ENCODE results near the gene HID1. TPM values are rescaled to one million over a fixed set of nuclear protein-coding genes. Genes with fewer than 3 reads are reported as not detected.

The HID1 gene, protein sequence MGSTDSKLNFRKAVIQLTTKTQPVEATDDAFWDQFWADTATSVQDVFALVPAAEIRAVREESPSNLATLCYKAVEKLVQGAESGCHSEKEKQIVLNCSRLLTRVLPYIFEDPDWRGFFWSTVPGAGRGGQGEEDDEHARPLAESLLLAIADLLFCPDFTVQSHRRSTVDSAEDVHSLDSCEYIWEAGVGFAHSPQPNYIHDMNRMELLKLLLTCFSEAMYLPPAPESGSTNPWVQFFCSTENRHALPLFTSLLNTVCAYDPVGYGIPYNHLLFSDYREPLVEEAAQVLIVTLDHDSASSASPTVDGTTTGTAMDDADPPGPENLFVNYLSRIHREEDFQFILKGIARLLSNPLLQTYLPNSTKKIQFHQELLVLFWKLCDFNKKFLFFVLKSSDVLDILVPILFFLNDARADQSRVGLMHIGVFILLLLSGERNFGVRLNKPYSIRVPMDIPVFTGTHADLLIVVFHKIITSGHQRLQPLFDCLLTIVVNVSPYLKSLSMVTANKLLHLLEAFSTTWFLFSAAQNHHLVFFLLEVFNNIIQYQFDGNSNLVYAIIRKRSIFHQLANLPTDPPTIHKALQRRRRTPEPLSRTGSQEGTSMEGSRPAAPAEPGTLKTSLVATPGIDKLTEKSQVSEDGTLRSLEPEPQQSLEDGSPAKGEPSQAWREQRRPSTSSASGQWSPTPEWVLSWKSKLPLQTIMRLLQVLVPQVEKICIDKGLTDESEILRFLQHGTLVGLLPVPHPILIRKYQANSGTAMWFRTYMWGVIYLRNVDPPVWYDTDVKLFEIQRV
- 5.6 TPM for total RNA-seq
- polyA plus RNA-seq = 1 to 10 TPM; 1.4 to 2.7 (median 2.4) TPM

DNA sequence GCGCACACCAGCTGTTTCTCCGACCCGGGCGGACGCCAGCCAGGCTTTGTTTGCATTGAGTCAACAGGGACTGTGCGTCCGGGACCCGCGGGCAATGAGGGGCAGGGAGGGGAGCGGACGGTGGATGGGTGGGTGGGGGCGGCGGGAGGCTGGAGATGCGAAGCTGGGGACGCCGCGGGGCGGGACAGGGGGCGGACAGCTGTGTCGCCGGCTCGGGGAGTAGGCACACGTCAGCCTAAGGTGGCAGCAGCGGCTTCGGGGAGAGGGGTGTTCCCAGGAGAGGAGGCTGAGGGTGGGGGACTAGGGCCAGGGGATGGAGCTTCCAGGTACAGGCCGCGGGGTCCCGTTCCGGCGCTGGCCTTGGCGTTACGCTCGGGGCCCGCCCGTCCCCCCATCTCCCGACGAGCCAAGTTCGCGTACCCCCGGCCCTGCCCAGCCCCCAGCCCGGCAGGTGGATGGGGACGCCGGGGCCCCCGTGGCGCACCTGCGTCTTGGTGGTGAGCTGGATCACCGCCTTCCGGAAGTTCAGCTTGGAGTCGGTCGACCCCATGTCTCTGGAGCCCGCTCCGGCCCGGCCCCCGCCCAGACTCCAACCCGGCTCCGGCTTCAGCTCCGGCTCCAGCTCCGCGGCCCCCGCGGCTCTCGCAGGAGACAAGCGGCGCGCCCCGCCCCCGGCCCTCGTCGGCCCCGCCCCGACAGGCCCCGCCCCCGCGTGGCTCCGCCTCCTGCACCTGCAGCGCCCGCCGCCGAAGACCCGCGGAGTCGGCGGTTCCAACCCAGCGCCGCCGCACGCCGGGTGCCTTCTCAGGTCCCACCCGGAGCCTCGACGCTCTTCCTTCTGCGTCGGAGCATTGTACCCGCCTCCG, at the start of gene HID1:
Gene HID1 (minus strand): TSS at position 653 of the 866 bp plus-strand sequence. CDS start 103 bp downstream, at position 550.
- H3K4me3 Mint-ChIP-seq = peak within 1 kb of the TSS; percentile 76 to 88 (median 85)
- peaks cover 40% of the 10 kb centered on the region for H3K27me3 Mint-ChIP-seq
- DNase-seq = peak; percentile 62 to 79 (median 72)
- Histone ChIP-seq H3K27me3 (ENCODE audit: control insufficient read depth, insufficient read depth, low read length) (peaks cover 7% of the 10 kb centered on the region), H3K36me3 (ENCODE audit: control insufficient read depth, insufficient read depth, low read length) (no peaks in the 10 kb centered on the region), H3K27ac (ENCODE audit: insufficient read depth, low read length, poor library complexity, severe bottlenecking) (no peak within 1 kb of the TSS), H3K4me3 (ENCODE audit: low read depth, low read length) (no peak within 1 kb of the TSS), H3K4me1 (ENCODE audit: control insufficient read depth, insufficient read depth, low read length, poor library complexity, severe bottlenecking) (peaks cover 5% of the 10 kb centered on the region), H3K9me3 (ENCODE audit: control insufficient read depth in 2 of 2, low read length in 2 of 2) (no peaks in the 10 kb centered on the region)
- peak; percentile 84 to 85 for ATAC-seq (ENCODE audit: low read depth in 2 of 2)
- peak within 1 kb of the TSS in 2 of 3 donors; percentile 91 for H3K27ac Mint-ChIP-seq
- H3K36me3 Mint-ChIP-seq = no peaks in the 10 kb centered on the region
- peaks cover 0 to 14% (median 1%) of the 10 kb centered on the region in 4 donors for H3K4me1 Mint-ChIP-seq
- H3K9me3 Mint-ChIP-seq = peaks cover 0 to 1% (median 0%) of the 10 kb centered on the region in 7 donors

GRCh38 chr17:75020331-75021110, 48.0 kb upstream of the HID1 start:
- H3K4me3 Mint-ChIP-seq = no peak overlapping the region
- peaks cover 43% of the 10 kb centered on the region for H3K36me3 ChIP-seq (ENCODE audit: control insufficient read depth, insufficient read depth, low read length)

DNA sequence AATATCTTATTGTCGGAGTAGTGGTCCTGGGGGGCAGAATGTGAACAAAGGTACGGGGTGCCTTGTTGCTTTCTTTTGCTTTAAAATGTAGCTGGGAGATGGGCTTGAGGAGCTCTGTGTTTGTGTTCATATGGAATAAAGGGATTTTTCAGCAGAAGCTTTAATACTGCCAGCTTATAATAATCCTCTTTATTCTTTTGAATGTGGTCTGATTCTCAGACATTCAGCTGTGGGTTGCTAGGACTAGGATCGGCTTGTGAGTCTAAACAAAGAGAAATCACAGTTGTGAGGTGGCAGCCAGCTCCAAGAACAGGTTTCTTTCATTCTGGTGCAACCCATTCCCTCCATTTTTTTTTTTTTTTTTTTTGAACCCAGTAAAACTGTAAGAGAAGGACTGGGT, 47.2 kb upstream of the HID1 start:
- Histone ChIP-seq H3K27ac (ENCODE audit: insufficient read depth, low read length, poor library complexity, severe bottlenecking) (no peak overlapping the region), H3K27me3 (ENCODE audit: control insufficient read depth, insufficient read depth, low read length) (no peaks in the 10 kb centered on the region), H3K4me1 (ENCODE audit: control insufficient read depth, insufficient read depth, low read length, poor library complexity, severe bottlenecking) (no peaks in the 10 kb centered on the region), H3K36me3 (ENCODE audit: control insufficient read depth, insufficient read depth, low read length) (peaks cover 43% of the 10 kb centered on the region), H3K4me3 (ENCODE audit: low read depth, low read length) (no peak overlapping the region), H3K9me3 (ENCODE audit: control insufficient read depth in 2 of 2, low read length in 2 of 2) (no peaks in the 10 kb centered on the region)
- no peak for ATAC-seq (ENCODE audit: low read depth in 2 of 2)
- Mint-ChIP-seq H3K27me3 (no peaks in the 10 kb centered on the region), H3K36me3 (peaks cover 41% of the 10 kb centered on the region), H3K4me3 (peak overlapping the region in 1 of 4 donors; percentile 43), H3K27ac (no peak overlapping the region), H3K4me1 (peaks cover 7 to 18% (median 11%) of the 10 kb centered on the region in 4 donors), H3K9me3 (no peaks in the 10 kb centered on the region)
- DNase-seq = no peak

More at GRCh38 chr17:75020331-75021110, 48.0 kb upstream of the HID1 start:
- Mint-ChIP-seq H3K4me1 (peaks cover 5 to 19% (median 7%) of the 10 kb centered on the region in 4 donors), H3K36me3 (peaks cover 37% of the 10 kb centered on the region), H3K27me3 (no peaks in the 10 kb centered on the region), H3K27ac (no peak overlapping the region), H3K9me3 (peaks cover 0 to 1% (median 0%) of the 10 kb centered on the region in 7 donors)
- Histone ChIP-seq H3K27me3 (ENCODE audit: control insufficient read depth, insufficient read depth, low read length) (no peaks in the 10 kb centered on the region), H3K4me3 (ENCODE audit: low read depth, low read length) (no peak overlapping the region), H3K9me3 (ENCODE audit: control insufficient read depth in 2 of 2, low read length in 2 of 2) (no peaks in the 10 kb centered on the region), H3K4me1 (ENCODE audit: control insufficient read depth, insufficient read depth, low read length, poor library complexity, severe bottlenecking) (no peaks in the 10 kb centered on the region), H3K27ac (ENCODE audit: insufficient read depth, low read length, poor library complexity, severe bottlenecking) (no peak overlapping the region)
- DNase-seq = no peak
- ATAC-seq (ENCODE audit: low read depth in 2 of 2) = no peak

DNA sequence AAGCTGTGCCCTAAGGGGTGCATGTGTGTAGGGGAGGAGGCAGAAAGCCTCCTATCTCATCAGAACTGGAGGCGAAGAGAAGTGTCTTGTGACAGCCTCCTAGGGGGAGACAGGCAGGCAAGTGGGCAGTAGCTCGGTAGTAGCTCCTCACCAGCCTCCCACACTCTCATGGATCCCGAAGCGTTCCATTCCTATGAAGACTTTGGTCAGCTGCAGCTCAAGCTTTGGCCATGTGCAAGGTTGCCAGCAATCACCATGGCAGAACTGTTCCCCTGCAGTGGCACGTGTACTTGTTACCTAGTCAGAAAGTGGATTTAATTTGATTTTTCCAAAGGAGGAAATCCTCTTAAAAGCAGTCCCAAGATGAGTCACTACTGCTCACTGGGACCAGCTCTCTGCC, 46.6 kb upstream of the HID1 start:
- ATAC-seq (ENCODE audit: low read depth in 2 of 2) (no peak), DNase-seq (no peak)
- Histone ChIP-seq H3K27me3 (ENCODE audit: control insufficient read depth, insufficient read depth, low read length) (no peaks in the 10 kb centered on the region), H3K9me3 (ENCODE audit: control insufficient read depth in 2 of 2, low read length in 2 of 2) (no peaks in the 10 kb centered on the region), H3K36me3 (ENCODE audit: control insufficient read depth, insufficient read depth, low read length) (peaks cover 43% of the 10 kb centered on the region), H3K4me3 (ENCODE audit: low read depth, low read length) (no peak overlapping the region), H3K4me1 (ENCODE audit: control insufficient read depth, insufficient read depth, low read length, poor library complexity, severe bottlenecking) (no peaks in the 10 kb centered on the region), H3K27ac (ENCODE audit: insufficient read depth, low read length, poor library complexity, severe bottlenecking) (no peak overlapping the region)
- H3K36me3 Mint-ChIP-seq = peaks cover 41% of the 10 kb centered on the region
- peak overlapping the region in 1 of 3 donors; percentile 20 for H3K27ac Mint-ChIP-seq
- H3K4me1 Mint-ChIP-seq = peaks cover 9 to 21% (median 14%) of the 10 kb centered on the region in 4 donors
- no peak overlapping the region for H3K4me3 Mint-ChIP-seq
- H3K9me3 Mint-ChIP-seq = no peaks in the 10 kb centered on the region
- no peaks in the 10 kb centered on the region for H3K27me3 Mint-ChIP-seq

DNA sequence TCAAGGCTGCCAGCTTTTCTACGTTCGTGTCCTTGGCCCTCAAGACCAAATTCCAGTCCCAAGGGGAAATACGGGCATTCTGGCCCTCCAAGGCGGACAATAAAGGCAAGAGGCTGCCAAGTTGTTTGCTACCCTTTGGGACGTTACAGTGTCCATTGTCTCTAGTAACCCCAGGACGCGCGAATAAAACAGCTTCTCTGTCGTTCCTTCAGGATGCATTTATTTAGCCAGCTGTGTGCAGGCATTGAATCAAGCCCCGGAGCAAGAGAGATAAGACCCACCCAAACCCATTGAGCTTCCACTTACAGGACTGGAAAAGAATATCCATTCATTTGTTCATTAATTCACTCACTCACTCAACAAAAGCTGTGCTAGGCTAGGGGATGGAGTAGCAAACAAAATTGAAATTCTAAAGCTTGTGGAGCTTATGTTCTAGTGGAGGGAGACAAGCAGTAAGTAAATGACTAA, 40.6 kb upstream of the HID1 start:
- Mint-ChIP-seq H3K4me3 (peak overlapping the region; percentile 95 to 98 (median 96)), H3K27ac (peak overlapping the region; percentile 83 to 95 (median 90)), H3K36me3 (peaks cover 12% of the 10 kb centered on the region), H3K4me1 (peaks cover 14 to 46% (median 28%) of the 10 kb centered on the region in 4 donors), H3K27me3 (no peaks in the 10 kb centered on the region), H3K9me3 (peaks cover 0 to 1% (median 0%) of the 10 kb centered on the region in 7 donors)
- DNase-seq (no peak), ATAC-seq (ENCODE audit: low read depth in 2 of 2) (no peak)
- peak overlapping the region; percentile 69 for H3K27ac ChIP-seq (ENCODE audit: insufficient read depth, low read length, poor library complexity, severe bottlenecking)
- no peaks in the 10 kb centered on the region for H3K9me3 ChIP-seq (ENCODE audit: control insufficient read depth in 2 of 2, low read length in 2 of 2)
- peaks cover 6% of the 10 kb centered on the region for H3K36me3 ChIP-seq (ENCODE audit: control insufficient read depth, insufficient read depth, low read length)
- H3K4me3 ChIP-seq (ENCODE audit: low read depth, low read length) = peak overlapping the region; percentile 91
- peaks cover 16% of the 10 kb centered on the region for H3K4me1 ChIP-seq (ENCODE audit: control insufficient read depth, insufficient read depth, low read length, poor library complexity, severe bottlenecking)
- H3K27me3 ChIP-seq (ENCODE audit: control insufficient read depth, insufficient read depth, low read length) = no peaks in the 10 kb centered on the region

DNA sequence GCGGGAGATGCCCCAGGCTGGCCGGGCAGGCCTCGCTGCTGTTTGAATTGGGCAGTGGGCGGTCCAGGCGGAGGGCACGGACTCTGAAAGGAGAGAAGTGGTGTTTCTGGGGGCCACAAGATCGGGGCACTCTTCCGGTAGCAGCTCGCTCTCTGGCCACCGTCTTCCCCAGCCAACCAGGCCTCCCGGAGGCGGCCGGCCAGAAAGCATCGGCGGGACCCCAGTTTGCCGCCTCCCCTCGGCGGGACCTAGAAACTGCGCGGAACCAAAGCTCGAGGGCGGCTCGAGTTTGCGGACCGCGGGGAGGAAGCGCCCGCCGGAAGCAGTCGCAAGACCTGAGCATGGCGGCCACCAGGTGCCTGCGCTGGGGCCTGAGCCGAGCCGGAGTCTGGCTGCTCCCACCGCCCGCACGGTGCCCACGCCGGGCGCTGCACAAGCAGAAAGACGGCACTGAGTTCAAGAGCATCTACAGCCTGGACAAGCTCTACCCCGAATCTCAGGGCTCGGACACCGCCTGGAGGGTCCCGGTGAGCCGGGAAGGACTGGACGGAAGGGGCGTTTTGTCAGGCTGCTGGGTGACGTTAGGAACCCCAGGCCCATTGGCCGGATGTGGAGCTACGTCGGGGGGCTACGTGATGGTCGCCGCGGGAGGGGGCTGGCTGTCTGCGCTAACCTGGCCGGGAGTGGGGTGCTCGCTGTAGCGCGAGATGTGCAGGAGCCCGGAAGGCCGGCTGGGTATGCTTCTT, 40.0 kb upstream of the HID1 start, which contains the start of gene MRPL58:
Gene MRPL58 (plus strand): TSS at position 325 of the 746 bp plus-strand sequence. CDS start 17 bp downstream, at position 342.
- Mint-ChIP-seq H3K27me3 (no peaks in the 10 kb centered on the region), H3K4me3 (peak within 1 kb of the TSS; percentile 95 to 98 (median 96)), H3K36me3 (peaks cover 12% of the 10 kb centered on the region)

More for the DNA sequence above, 40.0 kb upstream of the HID1 start, which contains the start of gene MRPL58:
- ATAC-seq (ENCODE audit: low read depth in 2 of 2) (peak; percentile 92 to 93), DNase-seq (peak; percentile 63 to 91 (median 81))
- Histone ChIP-seq H3K4me1 (ENCODE audit: control insufficient read depth, insufficient read depth, low read length, poor library complexity, severe bottlenecking) (peaks cover 16% of the 10 kb centered on the region), H3K36me3 (ENCODE audit: control insufficient read depth, insufficient read depth, low read length) (peaks cover 6% of the 10 kb centered on the region), H3K9me3 (ENCODE audit: control insufficient read depth in 2 of 2, low read length in 2 of 2) (no peaks in the 10 kb centered on the region), H3K27me3 (ENCODE audit: control insufficient read depth, insufficient read depth, low read length) (no peaks in the 10 kb centered on the region), H3K4me3 (ENCODE audit: low read depth, low read length) (peak within 1 kb of the TSS; percentile 91), H3K27ac (ENCODE audit: insufficient read depth, low read length, poor library complexity, severe bottlenecking) (peak within 1 kb of the TSS; percentile 69)
- peak within 1 kb of the TSS; percentile 83 to 95 (median 90) for H3K27ac Mint-ChIP-seq
- H3K4me1 Mint-ChIP-seq = peaks cover 14 to 44% (median 28%) of the 10 kb centered on the region in 4 donors
- peaks cover 0 to 1% (median 0%) of the 10 kb centered on the region in 7 donors for H3K9me3 Mint-ChIP-seq

Measured in CD4-positive, CD25-positive, alpha-beta regulatory T cell (primary cell).